HepG2 (cell line): Measurements from ENCODE around the gene C3orf38. TPM values are rescaled to one million over a fixed set of nuclear protein-coding genes. Genes with fewer than 3 reads are reported as not detected.

Experiments used
- ATF7 ChIP-seq, 2 experiments: fragments of 450-650 bp in 1 of 2; sonication (generic) in 1 of 2; formaldehyde crosslinking in 1 of 2; IDR thresholded peaks; 2 replicates each; pipeline versions ENCODE4 v1.4.0 to v1.6.1; 2016 to 2020; ENCODE audit warnings: antibody characterized with exemption in 1 of 2, mild to moderate bottlenecking in 1 of 2, missing genetic modification reagents in 1 of 2
- CBX5 ChIP-seq: sonication (generic); formaldehyde crosslinking; IDR thresholded peaks from 2 replicates; pipeline ENCODE4 v1.4.0; 2020; ENCODE audit warnings: missing genetic modification reagents, borderline replicate concordance
- CENPT ChIP-seq: sonication (generic); formaldehyde crosslinking; IDR thresholded peaks from 2 replicates; pipeline ENCODE4 v1.8.0; 2022; ENCODE audit warnings: low read depth, mild to moderate bottlenecking, moderate library complexity, missing genetic modification reagents
- FLYWCH1 ChIP-seq: sonication (generic); formaldehyde crosslinking; IDR thresholded peaks from 2 replicates; pipeline ENCODE4 v1.8.1; 2023; ENCODE audit warnings: mild to moderate bottlenecking, missing genetic modification reagents
- HDAC2 ChIP-seq: sonication (generic); formaldehyde crosslinking; IDR thresholded peaks from 2 replicates; pipeline ENCODE4 v1.4.0; 2020; ENCODE audit warnings: missing genetic modification reagents
- HIVEP1 ChIP-seq: sonication (generic); formaldehyde crosslinking; IDR thresholded peaks from 2 replicates; pipeline ENCODE4 v1.4.0; 2020; ENCODE audit warnings: mild to moderate bottlenecking, missing genetic modification reagents
- HNRNPH1 ChIP-seq: fragments of 200-400 bp; formaldehyde crosslinking; optimal IDR thresholded peaks from 2 replicates; pipeline ENCODE3; 2017; ENCODE audit warnings: mild to moderate bottlenecking, low read depth, low read length
- HNRNPUL1 ChIP-seq: fragments of 200-400 bp; formaldehyde crosslinking; IDR thresholded peaks from 2 replicates; pipeline ENCODE4 v1.6.1; 2017; ENCODE audit warnings: low read depth, mild to moderate bottlenecking, low read length, moderate library complexity
- KLF13 ChIP-seq: sonication (generic); formaldehyde crosslinking; IDR thresholded peaks from 2 replicates; pipeline ENCODE4 v1.4.0; 2020; ENCODE audit warnings: mild to moderate bottlenecking, missing genetic modification reagents
- MIER2 ChIP-seq: IDR thresholded peaks from 2 replicates; pipeline ENCODE4 v1.6.1; 2016; ENCODE audit warnings: missing biosample characterization, missing genetic modification reagents
- NAIF1 ChIP-seq: sonication (generic); formaldehyde crosslinking; IDR thresholded peaks from 2 replicates; pipeline ENCODE4 v1.5.0; 2020; ENCODE audit warnings: mild to moderate bottlenecking, missing genetic modification reagents, borderline replicate concordance
- POLR2AphosphoS5 ChIP-seq: IDR thresholded peaks from 2 replicates; pipeline ENCODE4 v1.6.1; 2012; ENCODE audit warnings: low read depth, low read length
- TCF7L2 ChIP-seq: IDR thresholded peaks from 2 replicates; pipeline ENCODE4 v1.6.1; 2011; ENCODE audit warnings: mild to moderate bottlenecking, low read depth, low read length, moderate library complexity
- TFDP2 ChIP-seq: sonication (generic); formaldehyde crosslinking; IDR thresholded peaks from 2 replicates; pipeline ENCODE4 v1.4.0; 2020; ENCODE audit warnings: missing genetic modification reagents
- THAP8 ChIP-seq: sonication (generic); formaldehyde crosslinking; IDR thresholded peaks from 2 replicates; pipeline ENCODE4 v1.5.1; 2020; ENCODE audit warnings: missing genetic modification reagents, mild to moderate bottlenecking, borderline replicate concordance
- ZBTB21 ChIP-seq: sonication (generic); formaldehyde crosslinking; IDR thresholded peaks from 2 replicates; pipeline ENCODE4 v1.4.0; 2020; ENCODE audit warnings: missing genetic modification reagents
- ZHX1 ChIP-seq: sonication (generic); formaldehyde crosslinking; IDR thresholded peaks from 2 replicates; pipeline ENCODE4 v1.8.1; 2022; ENCODE audit warnings: low read depth, mild to moderate bottlenecking, missing genetic modification reagents
- ZNF180 ChIP-seq: sonication (generic); formaldehyde crosslinking; IDR thresholded peaks from 2 replicates; pipeline ENCODE4 v1.4.0; 2020; ENCODE audit warnings: low read depth, missing genetic modification reagents, borderline replicate concordance
- ZNF33B ChIP-seq: sonication (generic); formaldehyde crosslinking; IDR thresholded peaks from 2 replicates; pipeline ENCODE4 v1.5.1; 2020; ENCODE audit warnings: mild to moderate bottlenecking, missing genetic modification reagents
- ZNF512 ChIP-seq: sonication (generic); formaldehyde crosslinking; IDR thresholded peaks from 2 replicates; pipeline ENCODE4 v1.4.0; 2020; ENCODE audit warnings: mild to moderate bottlenecking, missing genetic modification reagents
- ZNF75D ChIP-seq: sonication (generic); formaldehyde crosslinking; IDR thresholded peaks from 2 replicates; pipeline ENCODE4 v1.8.1; 2023; ENCODE audit warnings: missing genetic modification reagents, mild to moderate bottlenecking, borderline replicate concordance
- ZNF761 ChIP-seq: sonication (generic); formaldehyde crosslinking; conservative IDR thresholded peaks from 2 replicates; pipeline ENCODE4 v1.4.0; 2020; ENCODE audit warnings: mild to moderate bottlenecking, missing genetic modification reagents
- ZNF768 ChIP-seq: sonication (generic); formaldehyde crosslinking; IDR thresholded peaks from 2 replicates; pipeline ENCODE4 v1.4.0; 2020; ENCODE audit warnings: missing genetic modification reagents
- polyA plus RNA-seq, 8 experiments: library from polyadenylated mRNA; depleted of rRNA in 3 of 8; stranded (reverse) in 7 of 8; unstranded in 1 of 8; fragments of >200 nt; fragmentation: Illumina TruSeq in 4 of 8; extraction: Trizol in 4 of 8; gene quantifications; 2 replicates each; pipeline versions ENCODE4 v1.2.1 to v1.2.3, GENCODE V29; 2011 to 2016; ENCODE audit warnings: low read depth in 4 of 8, missing spikeins in 1 of 8, mixed read lengths in 1 of 8; ENCODE audit not compliant: insufficient read depth in 1 of 8
- total RNA-seq, 5 experiments: library from RNA; depleted of rRNA; stranded (reverse); fragments of >200 nt; fragmentation: Illumina TruSeq; extraction: Trizol; gene quantifications; 2 replicates each; pipeline ENCODE4 v1.2.3, GENCODE V29; 2016; ENCODE audit warnings: low read depth in 1 of 5

The C3orf38 gene
- total and polyA plus RNA-seq, 2 of the 13 experiments (the other 11 are each of a cell fraction or from before 2014, with no cell fraction given) = 6.0 to 17.5 TPM

- TF ChIP-seq CBX5 (CRISPR knock-in tag) (peak; percentile 96), ATF7 (IDR thresholded peaks at IDR 0.05) (no peak), ATF7 (CRISPR knock-in tag; IDR thresholded peaks at IDR 0.05) (peak; percentile 57), ZBTB21 (CRISPR knock-in tag) (0 out of 2 replicates have a peak, but pooled peaks have one; percentile 25), HDAC2 (CRISPR knock-in tag) (peak; percentile 61), FLYWCH1 (peak; percentile 75; the same call in 1 of the 2 replicates), THAP8 (no peak), ZNF180 (no peak), NAIF1 (no peak; the same call in 1 of the 2 replicates), POLR2AphosphoS5 (peak; percentile 72), ZNF768 (CRISPR knock-in tag) (peak; percentile 44; the same call in 1 of the 2 replicates), HIVEP1 (no peak; the same call in 1 of the 2 replicates), TFDP2 (CRISPR knock-in tag) (peak; percentile 88), KLF13 (CRISPR knock-in tag) (no peak), TCF7L2 (no peak), HNRNPH1 (no peak), CENPT (CRISPR knock-in tag) (0 out of 2 replicates have a peak, but pooled peaks have one; percentile 28), HNRNPUL1 (no peak), MIER2 (CRISPR knock-in tag) (0 out of 2 replicates have a peak, but pooled peaks have one; percentile 12), ZHX1 (CRISPR knock-in tag) (peak; percentile 35; the same call in 1 of the 2 replicates), ZNF761 (peak; percentile 71), ZNF33B (CRISPR knock-in tag) (peak; percentile 93), ZNF75D (CRISPR knock-in tag) (no peak), ZNF512 (CRISPR knock-in tag) (no peak)
Observed at GRCh38 chr3:88149509-88150362, at the start of gene C3orf38 (continued).
